DND-41 (cell line): ENCODE measurements around the gene TBC1D22B.

Experiments
- ATAC-seq: fragments of 200-7000 bp; cut with Tn5 transposase; 3 replicates; pipeline ENCODE4 v1.9.1; 2021; ENCODE audit warnings: low read depth; ENCODE audit not compliant: insufficient read depth
- DNase-seq: peaks from one replicate; pipeline ENCODE4 v3.0.0-alpha.2; 2020
- H2AFZ ChIP-seq: 2 replicates; pipeline ENCODE4 v1.6.0; 2012; ENCODE audit warnings: low read depth, low read length
- H3K27ac ChIP-seq: 2 replicates; pipeline ENCODE4 v1.5.1; 2012; ENCODE audit warnings: low read length, inconsistent platforms
- H3K27me3 ChIP-seq: fragments of 200-600 bp; sonication (generic); 2 replicates; pipeline ENCODE4 v1.6.0; 2012; ENCODE audit warnings: low read length, mild to moderate bottlenecking, inconsistent platforms; ENCODE audit not compliant: insufficient read depth, poor library complexity
- H3K36me3 ChIP-seq: 2 replicates; pipeline ENCODE4 v1.5.1; 2012; ENCODE audit warnings: low read length, inconsistent platforms; ENCODE audit not compliant: insufficient read depth
- H3K4me1 ChIP-seq: 2 replicates; pipeline ENCODE4 v1.5.1; 2012; ENCODE audit warnings: mild to moderate bottlenecking, low read length; ENCODE audit not compliant: insufficient read depth
- H3K4me2 ChIP-seq: 2 replicates; pipeline ENCODE4 v1.6.0; 2012; ENCODE audit warnings: mild to moderate bottlenecking, moderate library complexity, low read length, inconsistent platforms; ENCODE audit not compliant: insufficient read depth
- H3K4me3 ChIP-seq, 2 experiments: fragments of 200-600 bp in 1 of 2; shearing (Covaris generic) in 1 of 2; 2 replicates each; pipeline ENCODE4 v1.5.1; 2012 to 2016; ENCODE audit warnings: inconsistent platforms in 2 of 2, low read length in 2 of 2, mild to moderate bottlenecking in 2 of 2, low read depth in 1 of 2, moderate library complexity in 1 of 2
- H3K79me2 ChIP-seq: 2 replicates; pipeline ENCODE4 v1.6.0; 2012; ENCODE audit warnings: low read length, inconsistent platforms; ENCODE audit not compliant: insufficient read depth
- H3K9ac ChIP-seq: 2 replicates; pipeline ENCODE4 v1.6.0; 2012; ENCODE audit warnings: low read depth, mild to moderate bottlenecking, inconsistent platforms, low read length, moderate library complexity
- H3K9me3 ChIP-seq: 2 replicates; pipeline ENCODE4 v1.5.1; 2012; ENCODE audit warnings: low read length, moderate library complexity, mild to moderate bottlenecking, inconsistent platforms; ENCODE audit not compliant: insufficient read depth, severe bottlenecking
- H4K20me1 ChIP-seq: 2 replicates; pipeline ENCODE4 v1.6.0; 2012; ENCODE audit warnings: low read length; ENCODE audit not compliant: insufficient read depth
- EZH2 ChIP-seq: IDR thresholded peaks from 3 replicates; pipeline ENCODE4 v1.6.1; 2012; ENCODE audit warnings: borderline replicate concordance, low read depth, mild to moderate bottlenecking, moderate library complexity, low read length, inconsistent platforms; ENCODE audit not compliant: severe bottlenecking
- TF ChIP-seq, protein P1 (sequence below): IDR thresholded peaks from 2 replicates; pipeline ENCODE4 v1.5.1; 2012; ENCODE audit warnings: borderline replicate concordance, low read length, moderate library complexity, mild to moderate bottlenecking; ENCODE audit not compliant: poor library complexity, severe bottlenecking; ENCODE audit errors: extremely low read depth

Gene TBC1D22B

DNA sequence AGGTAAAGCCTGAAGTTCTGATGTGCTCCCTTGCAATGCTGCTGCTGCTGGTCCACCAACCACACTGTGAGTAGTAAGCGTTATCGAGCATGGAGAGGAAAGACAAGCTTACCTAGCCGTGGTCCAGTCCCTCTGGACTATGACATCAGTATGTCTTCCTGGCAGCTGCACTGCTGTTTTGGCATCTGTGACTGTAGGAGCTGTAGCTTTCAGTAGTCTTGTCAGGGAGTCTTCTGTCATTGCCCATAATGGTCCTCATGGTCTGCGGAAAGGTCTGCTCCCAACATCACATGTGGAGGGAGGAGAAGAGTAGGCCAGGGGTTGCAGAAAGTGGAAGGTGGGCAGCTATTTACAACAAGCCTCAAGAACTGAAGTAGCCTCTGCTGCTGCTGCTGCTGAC is 27.2 kb downstream of the TBC1D22B start:
- H3K9me3 ChIP-seq: no peaks in the 10 kb centered on the region
- ATAC-seq (no peak), DNase-seq (no peak)
- peak overlapping the region; percentile 93 for H3K27ac ChIP-seq
- H3K4me2 ChIP-seq: no peak overlapping the region
- no peaks in the 10 kb centered on the region for H4K20me1 ChIP-seq
- no peaks in the 10 kb centered on the region for H3K27me3 ChIP-seq
- H3K36me3 ChIP-seq: peaks cover 80% of the 10 kb centered on the region
- H3K4me1 ChIP-seq: peaks cover 72% of the 10 kb centered on the region
- TF ChIP-seq, protein P1, sequence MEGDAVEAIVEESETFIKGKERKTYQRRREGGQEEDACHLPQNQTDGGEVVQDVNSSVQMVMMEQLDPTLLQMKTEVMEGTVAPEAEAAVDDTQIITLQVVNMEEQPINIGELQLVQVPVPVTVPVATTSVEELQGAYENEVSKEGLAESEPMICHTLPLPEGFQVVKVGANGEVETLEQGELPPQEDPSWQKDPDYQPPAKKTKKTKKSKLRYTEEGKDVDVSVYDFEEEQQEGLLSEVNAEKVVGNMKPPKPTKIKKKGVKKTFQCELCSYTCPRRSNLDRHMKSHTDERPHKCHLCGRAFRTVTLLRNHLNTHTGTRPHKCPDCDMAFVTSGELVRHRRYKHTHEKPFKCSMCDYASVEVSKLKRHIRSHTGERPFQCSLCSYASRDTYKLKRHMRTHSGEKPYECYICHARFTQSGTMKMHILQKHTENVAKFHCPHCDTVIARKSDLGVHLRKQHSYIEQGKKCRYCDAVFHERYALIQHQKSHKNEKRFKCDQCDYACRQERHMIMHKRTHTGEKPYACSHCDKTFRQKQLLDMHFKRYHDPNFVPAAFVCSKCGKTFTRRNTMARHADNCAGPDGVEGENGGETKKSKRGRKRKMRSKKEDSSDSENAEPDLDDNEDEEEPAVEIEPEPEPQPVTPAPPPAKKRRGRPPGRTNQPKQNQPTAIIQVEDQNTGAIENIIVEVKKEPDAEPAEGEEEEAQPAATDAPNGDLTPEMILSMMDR: no peak
- TF ChIP-seq EZH2: no peak
- no peak overlapping the region for H2AFZ ChIP-seq
- peaks cover 61% of the 10 kb centered on the region for H3K79me2 ChIP-seq
- no peak overlapping the region for H3K4me3 ChIP-seq
- H3K9ac ChIP-seq: no peak overlapping the region

DNA sequence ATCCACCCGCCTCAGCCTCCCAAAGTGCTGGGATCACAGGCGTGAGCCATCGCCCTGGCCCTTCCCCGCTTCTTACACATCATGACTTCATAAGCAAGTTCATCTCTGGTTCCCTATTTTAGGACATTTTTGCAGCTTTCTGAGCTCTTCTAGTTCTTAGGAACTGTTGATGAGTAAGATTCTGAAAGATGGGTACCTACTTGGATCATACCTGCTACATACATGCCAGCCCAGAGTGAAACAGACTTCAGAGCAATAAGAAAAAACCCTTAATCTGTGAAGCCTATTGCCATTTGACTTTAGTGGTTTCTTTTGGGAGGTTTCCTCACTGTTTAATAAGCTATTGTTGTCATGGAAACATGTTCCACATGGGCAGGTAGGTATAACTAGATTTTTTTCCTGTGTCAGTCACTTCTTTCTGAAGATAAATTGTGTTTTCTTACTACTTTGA is 28.3 kb downstream of the TBC1D22B start:
- Histone ChIP-seq H3K9me3 (no peaks in the 10 kb centered on the region), H2AFZ (no peak overlapping the region), H3K9ac (no peak overlapping the region), H3K4me1 (peaks cover 73% of the 10 kb centered on the region), H3K27ac (peak overlapping the region; percentile 3; the same call in 1 of the 2 replicates), H4K20me1 (no peaks in the 10 kb centered on the region), H3K27me3 (no peaks in the 10 kb centered on the region), H3K79me2 (peaks cover 50% of the 10 kb centered on the region), H3K4me3 (no peak overlapping the region), H3K4me2 (no peak overlapping the region), H3K36me3 (peaks cover 69% of the 10 kb centered on the region)
- TF ChIP-seq, protein P1: no peak
- no peak for TF ChIP-seq EZH2
- ATAC-seq: no peak
- no peak for DNase-seq

DNA sequence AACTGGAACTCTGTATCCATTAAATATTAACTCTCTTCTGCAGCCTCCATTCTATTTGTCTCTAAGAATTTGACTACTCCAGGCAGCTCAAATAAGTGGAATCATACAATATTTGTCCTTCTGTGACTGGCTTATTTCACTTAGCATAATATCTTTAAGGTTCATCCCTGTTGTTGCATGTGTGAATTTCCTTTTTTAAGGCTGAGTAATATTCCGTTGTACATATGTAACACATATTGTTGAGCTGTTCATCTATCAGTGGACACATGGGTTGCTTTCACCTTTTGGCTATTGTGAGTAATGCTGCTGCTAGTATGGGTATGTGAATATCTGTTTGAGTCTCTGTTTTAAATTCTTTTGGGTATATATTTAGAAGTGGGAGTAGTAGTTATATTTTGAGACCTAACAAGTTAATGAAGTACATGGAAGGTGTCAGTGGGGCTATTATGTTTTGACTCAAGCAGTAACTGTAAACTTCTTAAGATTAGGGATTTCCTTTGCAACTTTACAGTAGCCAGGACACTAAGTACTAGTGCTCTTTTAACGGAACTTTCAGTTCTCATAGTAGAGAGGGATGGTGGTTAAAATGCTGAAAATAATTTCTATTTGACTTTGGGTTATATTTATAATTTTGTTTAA is 30.1 kb downstream of the TBC1D22B start:
- Histone ChIP-seq H4K20me1 (no peaks in the 10 kb centered on the region), H3K4me2 (no peak overlapping the region), H3K36me3 (peaks cover 69% of the 10 kb centered on the region), H3K9me3 (no peaks in the 10 kb centered on the region), H3K9ac (peak overlapping the region; percentile 68; the same call in 1 of the 2 replicates), H3K4me3 (no peak overlapping the region), H3K27me3 (no peaks in the 10 kb centered on the region), H3K27ac (peak overlapping the region; percentile 98), H3K4me1 (peaks cover 77% of the 10 kb centered on the region), H2AFZ (no peak overlapping the region), H3K79me2 (peaks cover 40% of the 10 kb centered on the region)
- TF ChIP-seq, protein P1: no peak
- no peak for TF ChIP-seq EZH2
- ATAC-seq (no peak), DNase-seq (no peak)
